HL-60 (cell line): ENCODE measurements around the gene CFAP100.

Source experiments
- DNase-seq, 2 experiments: peaks; one replicate each; pipeline ENCODE4 v3.0.0-alpha.2; 2010 to 2020; ENCODE audit warnings: low read depth in 1 of 2, low spot score in 1 of 2
- H3K27ac ChIP-seq: fragments of 250-450 bp; sonication (Bioruptor Pico); replicated peaks from 2 replicates; pipeline ENCODE4 v1.5.1; 2020; ENCODE audit warnings: mild to moderate bottlenecking, moderate library complexity
- H3K27me3 ChIP-seq: fragments of 250-450 bp; sonication (Bioruptor Pico); 2 replicates; pipeline ENCODE4 v1.5.1; 2021; ENCODE audit warnings: mild to moderate bottlenecking, moderate library complexity; ENCODE audit not compliant: insufficient read depth, poor library complexity, severe bottlenecking
- H3K4me3 ChIP-seq: replicated peaks from 2 replicates; pipeline ENCODE4 v1.5.1; 2011; ENCODE audit warnings: mild to moderate bottlenecking, control low read depth, low read length; ENCODE audit not compliant: insufficient read depth
- CTCF ChIP-seq: IDR thresholded peaks from one replicate; pipeline ENCODE4 v1.5.1; 2011; ENCODE audit warnings: low read length, control low read depth, inconsistent platforms; ENCODE audit not compliant: insufficient read depth
- GABPA ChIP-seq: IDR thresholded peaks from 2 replicates; pipeline ENCODE4 v1.6.1; 2012; ENCODE audit warnings: low read depth
- POLR2AphosphoS5 ChIP-seq: IDR thresholded peaks from 2 replicates; pipeline ENCODE4 v1.6.1; 2012; ENCODE audit warnings: low read depth
- REST ChIP-seq: IDR thresholded peaks from 2 replicates; pipeline ENCODE4 v1.6.1; 2012; ENCODE audit warnings: low read depth; ENCODE audit not compliant: insufficient replicate concordance
- SPI1 ChIP-seq: IDR thresholded peaks from 2 replicates; pipeline ENCODE4 v1.6.1; 2012; ENCODE audit warnings: low read depth, mild to moderate bottlenecking, borderline replicate concordance

Gene CFAP100

GRCh38 chr3:126438746-126439145, 44.0 kb downstream of the CFAP100 start:
- TF ChIP-seq CTCF (no peak), POLR2AphosphoS5 (no peak), REST (no peak), GABPA (no peak), SPI1 (no peak)
- Histone ChIP-seq H3K4me3 (no peak overlapping the region), H3K27me3 (no peaks in the 10 kb centered on the region), H3K27ac (no peak overlapping the region)
- DNase-seq: no peak

GRCh38 chr3:126439346-126439967, 44.7 kb downstream of the CFAP100 start:
- no peak overlapping the region for H3K4me3 ChIP-seq
- H3K27ac ChIP-seq: no peak overlapping the region
- DNase-seq: no peak
- no peaks in the 10 kb centered on the region for H3K27me3 ChIP-seq
- no peak for TF ChIP-seq CTCF
- no peak for TF ChIP-seq GABPA
- TF ChIP-seq SPI1: no peak
- TF ChIP-seq POLR2AphosphoS5: no peak
- TF ChIP-seq REST: no peak

GRCh38 chr3:126439968-126440708, 45.4 kb downstream of the CFAP100 start:
- TF ChIP-seq REST: no peak
- Histone ChIP-seq H3K27me3 (no peaks in the 10 kb centered on the region), H3K4me3 (no peak overlapping the region), H3K27ac (no peak overlapping the region)
- DNase-seq: no peak

GRCh38 chr3:126440709-126440995, 45.9 kb downstream of the CFAP100 start:
- TF ChIP-seq SPI1 (no peak), GABPA (no peak), CTCF (no peak), REST (no peak), POLR2AphosphoS5 (no peak)
- Histone ChIP-seq H3K27me3 (no peaks in the 10 kb centered on the region), H3K27ac (no peak overlapping the region), H3K4me3 (no peak overlapping the region)
- DNase-seq: no peak
